RPMI8226 (cell line): Measurements from ENCODE around the gene FAM43A.

ENCODE experiments used
- DNase-seq: peaks from one replicate; pipeline ENCODE4 v3.0.0-alpha.2; 2015

FAM43A gene

DNA sequence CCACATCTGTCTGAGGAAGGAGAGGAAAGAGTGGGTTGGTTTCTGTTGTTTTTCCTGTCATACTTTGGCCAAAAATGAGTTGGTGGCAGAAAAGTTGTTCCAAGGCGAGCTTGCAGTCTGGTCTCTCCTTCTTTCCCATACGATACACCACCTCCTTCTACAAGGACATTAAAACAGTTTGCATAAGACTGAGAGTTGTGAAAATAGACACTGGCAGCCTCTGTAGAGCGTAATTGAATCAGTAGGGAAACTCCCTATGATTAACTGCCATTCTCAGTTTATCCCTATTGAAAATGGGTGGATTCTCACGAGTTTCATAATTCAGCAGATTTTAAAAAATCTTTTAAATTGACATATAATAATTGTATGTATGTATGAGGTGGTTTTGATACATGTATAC lies 10.0 kb upstream of the FAM43A start:
- DNase-seq, result no peak

- DNase-seq, result no peak
These were observed 9.2 kb upstream of the FAM43A start for GRCh38 chr3:194676471-194676870.

GRCh38 chr3:194680888-194681615 lies 4.6 kb upstream of the FAM43A start:
- no peak for DNase-seq

DNA sequence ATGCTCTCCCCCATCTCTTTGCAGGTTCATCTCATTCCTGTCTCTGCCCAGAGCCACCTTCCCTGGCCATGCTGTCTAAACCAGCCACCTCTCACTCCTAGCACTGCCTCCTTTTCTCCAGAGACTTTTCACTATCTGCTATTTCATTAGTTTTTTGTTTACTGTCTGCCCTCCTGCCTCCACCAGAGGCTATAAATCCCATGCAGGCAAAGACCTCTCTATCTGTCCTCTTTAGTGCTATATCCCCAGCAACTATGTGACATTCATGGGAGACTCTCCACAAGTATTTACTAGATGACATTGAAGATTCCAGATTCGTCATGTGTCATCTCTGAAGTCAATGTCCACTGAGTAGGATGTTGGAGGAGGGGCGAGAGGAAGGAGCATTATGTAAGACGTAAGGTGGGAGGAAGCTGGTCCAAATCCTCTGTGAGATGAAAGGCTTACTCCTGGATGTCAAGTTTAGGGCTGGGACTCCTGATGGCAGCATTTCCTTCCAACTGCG lies 3.4 kb upstream of the FAM43A start:
- no peak for DNase-seq

DNA sequence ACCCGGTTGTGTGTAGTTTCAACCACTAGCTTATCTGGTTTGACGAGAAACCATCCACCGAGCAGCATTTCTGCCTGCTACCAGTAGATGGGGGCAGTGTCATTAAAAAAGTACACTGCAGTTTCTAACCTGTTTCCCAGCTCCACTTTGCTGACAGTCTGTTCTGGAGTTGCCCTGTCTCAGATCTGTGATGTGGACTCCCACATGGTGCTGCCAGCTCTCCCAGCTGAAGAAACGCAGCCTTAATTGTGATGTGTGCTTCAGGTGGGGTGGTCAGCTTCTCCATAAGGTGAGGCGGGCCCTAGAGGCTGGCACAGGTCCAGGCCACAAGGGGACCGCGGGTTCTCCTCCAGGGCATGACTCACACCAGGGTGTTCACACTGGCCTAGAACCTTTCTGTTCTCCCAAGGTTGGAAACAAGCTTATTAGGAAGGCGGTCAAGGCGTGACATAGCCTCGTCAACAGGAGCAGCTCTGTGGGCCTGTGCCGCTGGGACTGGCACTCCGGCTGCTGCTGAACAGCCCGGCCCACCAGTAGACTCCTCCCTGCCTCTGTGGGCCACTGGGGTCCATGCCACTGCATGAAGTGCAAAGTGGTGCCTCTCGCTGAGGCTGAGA lies 2.9 kb upstream of the FAM43A start:
- DNase-seq, result peak; percentile 87

- DNase-seq, result no peak
These were observed 2.3 kb upstream of the FAM43A start for GRCh38 chr3:194683380-194683779.

DNA sequence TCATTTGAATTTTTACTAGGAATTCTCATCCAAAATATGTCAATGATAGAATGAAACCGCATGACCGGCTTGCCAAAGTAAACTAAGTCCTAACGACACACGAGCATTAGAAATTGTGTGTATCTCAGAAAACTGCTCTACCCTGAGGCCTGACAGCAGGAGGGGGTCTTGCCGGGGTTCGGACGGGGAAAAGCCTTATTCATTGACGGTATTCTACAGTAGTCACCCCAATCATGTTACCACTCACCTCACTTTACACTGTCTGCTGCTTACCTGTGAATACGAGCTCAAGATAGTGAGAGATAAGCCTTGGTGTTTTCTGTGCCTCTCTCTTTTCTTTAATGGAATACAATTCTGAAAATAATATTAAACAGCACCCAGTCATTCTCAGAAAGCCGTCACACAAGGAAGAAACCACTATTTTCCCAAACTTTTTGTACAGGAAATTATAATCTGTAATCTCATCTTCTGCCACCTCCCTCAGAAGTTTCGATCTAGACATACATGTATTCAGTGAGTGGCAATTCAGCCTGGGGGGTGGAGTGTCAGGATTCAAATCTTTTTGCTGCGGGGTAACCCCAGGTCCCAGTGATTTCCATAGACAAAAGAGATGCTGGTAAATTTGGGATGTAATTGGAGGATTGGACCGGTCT lies 492 bp upstream of the FAM43A start:
- DNase-seq, result no peak

DNA sequence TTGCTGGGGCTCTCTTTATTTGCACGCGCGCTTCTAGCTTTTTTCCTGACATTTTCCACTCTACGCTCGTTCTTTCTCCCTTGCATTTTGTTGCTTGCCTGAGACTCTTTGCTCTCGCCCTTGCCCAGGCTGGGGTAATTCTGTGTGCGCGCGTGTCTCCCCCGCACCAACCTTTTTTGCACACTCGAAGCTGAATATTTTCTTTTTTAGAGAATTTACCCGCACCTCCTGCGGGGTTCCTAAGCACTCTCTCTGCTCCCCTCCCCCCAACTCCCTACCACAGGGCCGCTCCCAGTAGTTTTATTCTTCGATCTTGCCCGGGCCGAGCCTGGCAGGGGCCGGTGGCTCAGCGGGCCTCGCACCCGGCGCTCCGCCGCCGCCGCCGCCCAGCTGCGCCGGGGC lies 732 bp downstream of the FAM43A start:
- no peak for DNase-seq

DNA sequence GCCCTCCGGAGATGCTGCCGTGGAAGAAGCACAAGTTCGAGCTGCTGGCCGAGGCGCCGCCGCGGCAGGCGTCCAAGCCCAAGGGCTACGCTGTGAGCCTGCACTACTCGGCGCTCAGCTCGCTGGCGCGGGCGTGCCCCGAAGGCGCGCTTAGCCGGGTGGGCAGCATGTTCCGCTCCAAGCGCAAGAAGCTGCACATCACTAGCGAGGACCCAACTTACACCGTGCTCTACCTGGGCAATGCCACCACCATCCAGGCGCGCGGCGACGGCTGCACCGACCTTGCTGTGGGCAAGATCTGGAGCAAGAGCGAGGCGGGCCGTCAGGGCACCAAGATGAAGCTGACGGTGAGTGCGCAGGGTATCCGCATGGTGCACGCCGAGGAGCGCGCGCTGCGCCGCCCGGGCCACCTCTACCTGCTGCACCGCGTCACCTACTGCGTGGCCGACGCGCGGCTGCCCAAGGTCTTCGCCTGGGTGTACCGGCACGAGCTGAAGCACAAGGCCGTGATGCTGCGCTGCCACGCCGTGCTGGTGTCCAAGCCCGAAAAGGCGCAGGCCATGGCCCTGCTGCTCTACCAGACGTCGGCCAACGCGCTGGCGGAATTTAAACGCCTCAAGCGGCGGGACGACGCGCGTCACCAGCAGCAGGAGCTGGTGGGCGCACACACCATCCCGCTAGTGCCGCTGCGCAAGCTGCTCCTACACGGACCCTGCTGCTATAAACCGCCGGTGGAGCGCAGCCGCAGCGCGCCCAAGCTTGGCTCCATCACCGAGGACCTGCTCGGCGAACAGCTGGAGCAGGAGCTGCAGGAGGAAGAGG lies 1.3 kb downstream of the FAM43A start:
- peak; percentile 49 for DNase-seq

DNA sequence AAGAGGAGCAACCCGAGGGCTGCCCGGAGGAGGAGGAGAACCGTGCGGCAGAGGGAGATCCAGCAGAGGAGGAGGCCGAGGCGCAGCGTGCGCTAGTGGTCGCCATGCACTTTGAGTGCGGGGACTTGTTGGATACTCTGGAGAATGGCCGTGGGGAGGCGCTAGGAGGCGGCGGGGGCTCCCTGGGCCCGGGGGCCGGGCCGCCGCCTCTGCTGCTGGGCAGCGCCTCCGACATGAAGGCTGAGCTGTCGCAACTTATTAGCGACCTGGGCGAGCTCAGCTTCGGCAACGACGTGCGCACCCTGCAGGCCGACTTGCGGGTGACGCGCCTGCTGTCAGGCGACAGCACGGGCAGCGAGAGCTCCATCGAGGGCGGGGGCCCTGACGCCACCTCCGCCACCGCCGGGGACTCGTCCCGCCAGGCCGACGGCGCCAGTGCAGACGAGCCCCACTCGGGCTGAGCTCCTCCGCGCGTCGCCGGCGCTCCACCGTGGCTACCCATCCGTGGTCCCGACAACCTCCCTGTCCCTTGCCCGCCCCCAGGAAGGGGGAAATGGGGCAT lies 2.0 kb downstream of the FAM43A start:
- DNase-seq, result peak; percentile 88

- DNase-seq, result peak; percentile 52
These were observed 2.6 kb downstream of the FAM43A start for GRCh38 chr3:194688200-194688740.

GRCh38 chr3:194688946-194689345 lies 3.3 kb downstream of the FAM43A start:
- DNase-seq, result no peak

DNA sequence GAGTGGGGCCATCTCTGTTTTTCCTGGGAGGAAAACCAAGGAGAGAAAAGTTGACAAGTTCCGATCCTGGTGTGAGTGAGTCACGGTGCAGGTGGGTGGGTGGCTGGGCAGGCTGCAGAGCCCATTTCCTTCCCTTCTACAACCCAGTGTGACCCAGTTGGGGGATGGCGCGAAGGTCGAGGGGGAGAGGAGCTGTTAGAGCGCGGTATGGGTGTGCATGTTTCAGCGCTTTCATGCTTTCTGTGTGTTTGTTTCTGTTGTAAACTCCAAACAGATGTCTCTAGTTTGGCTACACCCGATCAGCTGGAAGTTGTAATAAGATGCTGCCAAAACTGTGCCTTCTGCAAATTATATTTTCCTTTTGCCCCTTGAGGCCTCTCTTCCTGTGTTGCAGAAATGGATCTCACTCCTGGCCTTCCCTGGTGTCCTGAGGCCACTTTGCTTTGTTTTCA lies 3.8 kb downstream of the FAM43A start:
- no peak for DNase-seq

- peak; percentile 38 for DNase-seq
These were observed 5.1 kb downstream of the FAM43A start for GRCh38 chr3:194690501-194691372.

GRCh38 chr3:194691481-194692283 lies 6.0 kb downstream of the FAM43A start:
- DNase-seq, result no peak

DNA sequence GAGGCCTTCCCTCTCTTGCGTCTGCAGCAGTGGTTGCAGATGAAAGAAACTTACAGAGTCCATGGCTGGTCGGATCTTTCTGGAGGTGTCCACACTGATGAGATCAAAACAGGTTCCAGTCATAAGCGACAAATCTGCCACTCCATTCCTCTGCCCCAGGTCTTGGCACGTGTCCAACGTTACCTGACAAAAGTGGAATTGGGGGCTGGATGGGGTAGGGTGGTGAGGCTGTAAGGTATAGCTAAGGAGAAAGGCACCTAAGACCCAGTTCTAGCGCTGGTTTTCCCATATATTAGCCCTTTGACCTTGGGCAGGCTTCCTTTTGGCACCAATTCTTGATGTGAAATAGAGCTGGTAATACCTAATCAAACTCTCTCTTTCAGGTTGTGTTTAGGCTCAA lies 11.0 kb downstream of the FAM43A start:
- DNase-seq, result no peak

DNA sequence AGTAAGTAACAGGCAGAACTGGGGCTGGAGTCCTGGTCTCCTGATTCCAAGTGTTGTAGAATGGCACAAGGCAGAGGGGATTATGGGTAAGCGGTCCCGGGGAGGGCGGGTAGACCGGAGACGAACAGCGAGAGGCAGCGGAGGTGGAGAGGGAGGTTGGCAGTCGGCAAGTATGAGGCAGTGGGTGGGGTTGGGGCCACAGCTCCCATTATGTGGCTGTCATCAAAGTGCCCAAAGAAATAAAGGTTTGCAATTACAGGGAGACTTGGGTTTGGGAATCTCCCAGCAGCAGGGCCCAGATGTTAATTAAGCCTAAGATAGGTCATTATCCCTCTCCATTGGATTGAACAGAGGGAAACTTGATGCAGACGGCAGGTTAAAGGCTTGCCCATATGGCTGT lies 16.9 kb downstream of the FAM43A start:
- no peak for DNase-seq

- no peak for DNase-seq
These were observed 19.5 kb downstream of the FAM43A start for GRCh38 chr3:194705227-194705626.

GRCh38 chr3:194705761-194706160 lies 20.1 kb downstream of the FAM43A start:
- no peak for DNase-seq

GRCh38 chr3:194707147-194707540 lies 21.5 kb downstream of the FAM43A start:
- DNase-seq, result no peak

- no peak for DNase-seq
These were observed 25.6 kb downstream of the FAM43A start for GRCh38 chr3:194711286-194711685.
